ENCODE data around the gene HAUS1. TPM values are rescaled to one million over a fixed set of nuclear protein-coding genes. Genes with fewer than 3 reads are reported as not detected.

The HAUS1 gene
- total and polyA plus RNA-seq, 12 donors, result 5.5 to 20.3 (median 9.0) TPM

- H3K4me1 ChIP-seq, result peaks cover 3 to 39% (median 32%) of the 10 kb centered on the region in 9 donors
- DNase-seq, result peak; percentile 94
- intact Hi-C loops (cut with DNase I), result loop anchor here (1.0 to 10.0 kb wide), 20 partner anchors 34 to 741 kb away; partner anchors contain the start of genes LOXHD1 (in 7 of the 10), KATNAL2 (in 1 of the 10) and PIAS2 (in 1 of the 10)
Observed at GRCh38 chr18:46173393-46174341, 69.5 kb downstream of the HAUS1 start.

GRCh38 chr18:46174342-46175041 lies 70.3 kb downstream of the HAUS1 start:
- no peaks in the 10 kb centered on the region for H3K9me3 ChIP-seq
- DNase-seq (peak in 1 of 2 donors; percentile 30), ATAC-seq (peak; percentile 0 to 42 (median 14))
- H3K36me3 ChIP-seq, result peaks cover 0 to 5% (median 0%) of the 10 kb centered on the region in 9 donors
- peak overlapping the region; percentile 60 to 97 (median 93) for H3K27ac ChIP-seq
- H3K4me3 ChIP-seq, result peak overlapping the region; percentile 73 to 100 (median 90)
- 0 to 1% methylated on average over 67 of the region's 67 CpGs for WGBS, 2 donors
- intact Hi-C loops (cut with DNase I), result loop anchor here (2.0 to 10.0 kb wide), 13 partner anchors 33 to 740 kb away; partner anchors contain the start of genes LOXHD1 (in 6 of the 10), KATNAL2 (in 1 of the 10) and PIAS2 (in 1 of the 10)
- H3K27me3 ChIP-seq, result no peaks in the 10 kb centered on the region
- peak in 2 of 9 donors; percentile 25 to 31 for TF ChIP-seq CTCF (IDR thresholded peaks at IDR 0.05)
- H3K4me1 ChIP-seq, result peaks cover 3 to 43% (median 34%) of the 10 kb centered on the region in 9 donors

More at GRCh38 chr18:46173393-46174341, 69.5 kb downstream of the HAUS1 start:
- ATAC-seq, result peak; percentile 97 to 99 (median 98)
- H3K27me3 ChIP-seq, result no peaks in the 10 kb centered on the region
- WGBS, 2 donors, result 0% methylated on average over 82 to 95 of the region's 95 CpGs
- no peaks in the 10 kb centered on the region for H3K9me3 ChIP-seq
- peak overlapping the region; percentile 73 to 100 (median 90) for H3K4me3 ChIP-seq
- H3K27ac ChIP-seq, result peak overlapping the region; percentile 60 to 97 (median 93)
- peaks cover 0 to 5% (median 0%) of the 10 kb centered on the region in 9 donors for H3K36me3 ChIP-seq
- peak; percentile 67 to 87 (median 74) for TF ChIP-seq CTCF (IDR thresholded peaks at IDR 0.05)

DNA sequence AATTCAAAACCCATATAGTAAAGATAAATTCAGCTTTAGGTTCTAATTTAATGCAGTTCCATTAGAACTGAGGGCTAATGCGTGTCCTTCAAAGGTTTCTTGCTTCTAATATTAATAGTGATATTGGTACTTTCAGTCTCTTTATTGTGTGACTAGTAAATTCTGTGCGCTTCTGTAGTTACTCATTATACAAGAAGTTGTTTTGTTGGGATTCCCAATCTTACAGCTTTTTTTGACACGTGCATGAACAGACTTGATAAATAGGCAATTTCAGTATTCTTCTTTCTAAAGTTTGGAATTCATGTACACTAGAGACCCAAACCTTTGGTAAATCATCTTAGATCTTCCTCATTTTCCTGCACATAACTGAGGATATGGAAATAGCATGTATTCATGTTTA lies 71.8 kb downstream of the HAUS1 start:
- WGBS, 2 donors, result 91 to 92% methylated on average over 3 of the region's 3 CpGs
- H3K27ac ChIP-seq, result peak overlapping the region in 1 of 10 donors; percentile 86
- no peaks in the 10 kb centered on the region for H3K9me3 ChIP-seq
- peaks cover 3 to 56% (median 38%) of the 10 kb centered on the region in 9 donors for H3K4me1 ChIP-seq
- DNase-seq, result no peak
- peak overlapping the region in 4 of 10 donors; percentile 85 to 96 (median 88) for H3K4me3 ChIP-seq
- no peak for ATAC-seq
- peaks cover 0 to 5% (median 0%) of the 10 kb centered on the region in 9 donors for H3K36me3 ChIP-seq
- intact Hi-C loops (cut with DNase I), result loop anchor here in 8 of 10 donors (10.0 kb wide), 5 partner anchors 99 to 739 kb away; partner anchors contain the start of genes LOXHD1 (in 4 of the 8), KATNAL2 (in 1 of the 8) and PIAS2 (in 1 of the 8)
- H3K27me3 ChIP-seq, result no peaks in the 10 kb centered on the region
- no peak for TF ChIP-seq CTCF (IDR thresholded peaks at IDR 0.05)

Other genes with a start within 250 kb of the HAUS1 start
- gene EPG5, start 137.1 kb upstream of the HAUS1 start, total RNA-seq, result 10 to 100 TPM; 16.7 to 26.3 (median 21.0) TPM
- 1 to 10 TPM; 6.5 to 6.9 TPM for gene EPG5, start 137.1 kb upstream of the HAUS1 start, polyA plus RNA-seq
- gene PSTPIP2, start 32.1 kb upstream of the HAUS1 start, total RNA-seq, result 1 to 10 TPM in 8 of 10 donors, under 1 TPM in 2; 0.62 to 6.7 (median 2.2) TPM
- gene PSTPIP2, start 32.1 kb upstream of the HAUS1 start, polyA plus RNA-seq, result 1 to 10 TPM in 1 of 2 donors, under 1 TPM in 1; 0.49 to 3.0 TPM
- gene ATP5F1A, start 6.1 kb upstream of the HAUS1 start, total RNA-seq, result 1,000 to 10,000 TPM; 1,431 to 2,460 (median 2,025) TPM
- gene ATP5F1A, start 6.1 kb upstream of the HAUS1 start, polyA plus RNA-seq, result 100 to 1,000 TPM; 613 to 818 TPM